Glomerular visceral epithelial cell (primary cell): ENCODE data around the gene HECW1.
A peak's percentile ranks its signal among the peaks of the same experiment; 100 is the strongest.
"Not testable (repeated sequence)": the region's sequence is repeated elsewhere in the genome, so short reads cannot be mapped to it uniquely, and the experiment has no call there.

Experiments used
- DNase-seq: peaks from one replicate; pipeline ENCODE4 v3.0.0-alpha.2; 2016; ENCODE audit errors: extremely low spot score

Gene HECW1

GRCh38 chr7:43112459-43112940, at the start of gene HECW1:
Gene HECW1, plus strand, starts transcription at chr7:43112647. Its CDS starts 131,259 bp downstream, at chr7:43243906.
- DNase-seq = no peak

DNA sequence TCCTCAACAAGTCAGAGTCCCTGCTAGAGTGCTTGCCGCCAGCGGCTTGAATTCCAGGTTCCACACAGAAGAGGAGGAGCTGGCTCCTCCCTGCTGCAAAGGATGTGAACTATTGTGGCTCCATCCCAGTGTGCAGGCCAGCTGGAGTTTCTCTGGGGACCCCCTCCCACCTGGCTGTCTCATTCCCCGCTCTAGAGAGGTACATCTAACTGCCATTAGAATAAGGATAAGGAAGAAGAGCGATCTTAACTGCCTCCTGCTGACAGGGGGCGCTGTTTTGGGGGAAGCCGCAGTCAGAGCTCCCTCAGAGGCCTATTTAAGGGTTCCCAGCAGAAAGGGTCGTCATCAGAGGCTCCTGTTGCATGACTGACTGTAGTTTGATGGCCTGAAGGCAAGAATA, 40.8 kb upstream of the HECW1 start:
- DNase-seq = no peak

DNA sequence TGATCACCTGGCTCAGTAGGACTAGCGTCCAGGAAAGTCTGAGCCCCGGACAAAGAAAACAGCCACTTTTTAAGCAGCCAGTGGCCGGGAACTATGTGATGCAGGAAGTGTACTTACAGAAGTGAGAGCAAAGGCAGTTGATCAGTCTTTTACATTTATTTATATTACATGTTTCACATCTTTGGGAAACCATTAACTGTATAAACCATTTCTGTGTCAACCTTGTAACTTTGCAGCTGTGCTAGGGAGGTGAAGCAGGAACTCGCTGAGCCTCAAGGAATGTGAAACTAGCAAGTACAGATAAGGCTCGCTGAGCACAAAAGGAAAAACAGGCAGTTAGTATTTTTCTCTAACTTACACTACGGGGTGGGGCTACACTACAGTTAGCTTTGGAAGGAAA, 39.9 kb upstream of the HECW1 start:
- DNase-seq = no peak

DNA sequence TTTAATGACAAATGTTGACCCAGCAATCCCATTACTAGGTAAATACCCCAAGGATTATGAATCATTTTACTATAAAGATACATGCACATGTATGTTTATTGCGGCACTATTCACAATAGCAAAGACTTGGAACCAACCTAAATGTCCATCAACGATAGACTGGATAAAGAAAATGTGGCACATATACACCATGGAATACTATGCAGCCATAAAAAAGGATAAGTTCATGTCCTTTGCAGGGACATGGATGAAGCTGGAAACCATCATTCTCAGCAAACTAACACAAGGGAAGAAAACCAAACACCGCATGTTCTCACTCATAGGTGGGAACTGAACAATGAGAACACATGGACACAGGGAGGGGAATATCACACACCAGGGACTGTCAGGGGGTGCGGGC, 38.6 kb upstream of the HECW1 start:
- not testable (repeated sequence) for DNase-seq

GRCh38 chr7:43076189-43076605, 36.2 kb upstream of the HECW1 start:
- no peak for DNase-seq

DNA sequence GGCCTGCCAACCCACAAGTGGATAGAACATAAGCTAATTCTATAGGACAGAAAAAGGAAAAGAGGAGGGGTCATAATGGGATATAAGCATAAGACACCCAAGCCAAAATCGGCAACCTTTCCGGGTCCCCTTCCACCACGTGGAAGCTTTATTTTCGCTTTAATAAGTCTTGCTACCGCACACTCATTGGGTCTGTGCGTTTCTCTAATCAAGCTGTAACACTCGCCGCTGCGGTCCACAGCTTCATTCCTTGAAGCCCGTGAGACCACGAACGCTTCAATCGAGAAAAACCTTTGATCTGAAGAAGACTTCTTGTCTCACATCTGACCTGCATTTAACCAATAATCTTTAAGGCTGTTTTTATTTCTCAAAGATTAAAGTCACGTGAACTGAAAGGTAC, 35.8 kb upstream of the HECW1 start:
- no peak for DNase-seq

DNA sequence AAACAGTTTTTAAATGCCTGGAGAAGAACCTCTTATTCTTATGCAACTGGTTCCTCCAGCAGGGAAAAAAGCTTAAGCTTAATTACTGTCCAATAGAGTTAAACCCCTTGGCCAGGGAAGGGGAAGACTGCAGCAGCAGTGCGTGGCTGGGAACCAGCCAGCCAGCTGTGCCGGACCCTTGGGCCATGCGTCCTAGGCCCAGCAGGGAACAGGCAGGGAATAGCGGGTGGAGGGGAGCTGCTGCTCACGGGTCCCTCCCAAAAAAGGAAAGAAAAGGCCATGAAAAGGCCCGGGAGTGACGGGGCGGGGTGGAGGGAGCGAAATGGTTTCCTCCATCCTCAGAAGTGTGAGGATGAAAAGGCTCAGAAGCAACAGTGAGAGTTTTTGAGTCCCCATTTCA, 35.2 kb upstream of the HECW1 start:
- DNase-seq = no peak

DNA sequence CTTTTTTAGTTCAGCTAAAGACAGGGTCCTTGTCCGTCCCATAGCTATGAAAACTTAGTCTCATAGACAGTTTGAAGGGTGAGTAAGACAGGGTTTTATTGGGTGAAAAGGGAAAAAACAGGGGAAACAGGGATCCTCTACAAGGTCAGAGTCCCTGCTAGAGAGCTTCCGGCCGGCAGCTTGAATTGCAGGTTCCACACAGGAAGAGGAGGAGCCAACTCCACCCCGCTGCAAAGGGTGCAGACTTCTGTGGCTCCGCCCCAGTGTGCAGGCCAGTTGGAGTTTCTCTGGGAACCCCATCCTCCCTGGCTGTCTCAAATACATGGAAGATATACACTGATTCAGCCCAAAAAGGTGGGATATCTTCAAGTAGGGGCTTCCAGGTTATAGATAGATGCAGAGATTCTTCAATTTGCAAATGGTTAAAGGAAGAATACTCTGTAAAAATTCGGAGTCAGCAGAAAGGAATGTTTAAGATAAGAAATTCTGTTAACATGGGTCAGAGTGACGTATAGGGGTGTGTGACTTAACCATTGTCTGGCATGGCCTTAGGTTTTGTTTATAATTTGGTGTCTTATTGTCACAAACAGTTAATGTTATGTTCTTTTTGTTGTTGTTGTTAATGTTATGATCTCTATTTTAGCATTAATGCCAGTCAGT, 34.6 kb upstream of the HECW1 start:
- DNase-seq = no peak

DNA sequence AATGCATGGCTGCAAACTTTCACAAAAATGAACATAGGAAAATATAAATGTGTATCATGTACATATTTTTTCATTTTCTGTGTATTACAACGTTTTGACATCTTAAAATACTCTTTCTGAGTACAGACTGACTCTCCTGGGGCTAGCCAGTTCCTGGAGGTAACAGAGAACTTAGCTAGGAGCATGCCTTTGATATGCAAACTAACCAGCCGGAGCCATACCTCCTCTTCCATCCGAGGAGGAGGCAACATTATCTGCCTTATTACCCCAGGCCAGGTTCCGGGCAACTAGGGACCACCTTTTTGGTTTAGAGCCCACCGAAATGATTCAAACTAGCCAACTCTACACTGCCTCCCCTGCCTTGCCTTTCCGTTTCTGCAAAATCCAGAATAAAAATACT, 33.7 kb upstream of the HECW1 start:
- no peak for DNase-seq

DNA sequence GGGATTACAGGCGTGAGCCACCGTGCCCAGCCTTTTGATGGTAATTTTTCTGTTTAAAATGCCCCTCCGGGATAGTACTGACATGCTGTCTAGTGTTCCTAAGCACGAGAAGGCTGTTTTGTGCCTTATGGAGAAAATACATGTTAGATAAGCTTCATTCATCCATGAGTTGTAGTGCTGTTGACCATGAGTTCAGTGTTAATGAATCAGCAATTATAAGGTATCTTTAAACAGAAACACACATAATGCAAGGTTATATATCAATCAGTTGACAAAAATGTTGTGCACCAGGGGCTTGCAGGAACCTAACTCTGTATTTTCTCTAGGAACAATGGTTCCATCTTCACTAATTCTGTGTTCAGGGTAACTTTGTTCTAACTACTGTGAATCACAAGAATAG, 30.8 kb upstream of the HECW1 start:
- no peak for DNase-seq

DNA sequence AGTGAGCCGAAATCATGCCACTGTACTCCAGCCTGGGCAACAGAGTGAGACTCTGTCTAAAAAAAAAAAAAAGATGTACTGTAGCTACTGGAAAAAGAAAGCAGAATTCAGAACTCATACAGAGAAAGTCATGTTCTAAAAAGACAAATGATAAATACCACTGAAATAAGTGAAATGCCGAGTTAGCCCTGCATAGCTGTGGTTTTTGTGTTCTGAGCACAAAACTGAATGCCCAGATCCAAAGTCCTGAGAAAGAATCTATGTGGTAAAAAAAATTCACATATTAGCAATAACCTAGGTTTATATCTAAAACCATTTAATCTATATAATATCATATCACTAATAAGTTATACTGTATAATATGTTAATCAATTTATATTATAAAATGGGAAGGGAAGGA, 29.3 kb upstream of the HECW1 start:
- DNase-seq = no peak

- DNase-seq = no peak
Measured at GRCh38 chr7:43085017-43085416, 27.4 kb upstream of the HECW1 start.

DNA sequence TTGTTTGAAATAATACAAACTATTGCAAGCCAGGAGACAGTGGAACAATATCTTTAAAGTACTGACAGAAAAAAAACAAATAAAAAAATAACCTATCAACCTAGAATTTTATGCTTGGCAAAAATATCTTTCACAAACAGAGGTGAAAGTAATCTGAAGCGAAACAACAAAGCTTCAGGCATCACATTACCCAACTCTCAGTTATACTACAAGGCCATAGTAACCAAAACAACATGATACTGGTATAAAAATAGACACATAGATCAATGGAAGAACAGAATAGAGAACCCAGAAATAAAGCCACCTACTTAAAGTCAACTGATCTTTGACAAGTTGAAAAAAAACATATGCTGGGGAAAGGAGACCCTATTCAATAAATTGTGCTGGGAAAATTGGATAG, 26.5 kb upstream of the HECW1 start:
- DNase-seq = no peak

DNA sequence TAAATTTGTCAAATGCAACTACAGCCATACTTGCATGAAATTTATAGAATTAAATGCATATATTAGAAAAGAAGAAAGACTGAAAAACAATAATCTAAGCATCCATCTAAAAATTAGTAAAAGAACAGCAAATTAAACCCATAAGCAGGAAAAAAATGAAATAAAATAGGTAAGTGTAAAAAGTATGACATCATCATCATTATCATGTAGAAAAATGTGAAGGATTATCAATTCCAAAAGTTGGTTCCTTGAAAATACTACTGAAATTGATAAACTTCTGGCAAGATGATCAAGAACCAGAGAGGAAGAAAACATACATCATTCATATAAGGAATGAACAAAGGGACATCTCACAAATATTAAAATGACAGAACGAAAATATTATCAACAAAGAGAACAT, 19.6 kb upstream of the HECW1 start:
- DNase-seq = no peak

GRCh38 chr7:43096875-43097274, 15.6 kb upstream of the HECW1 start:
- DNase-seq = no peak

DNA sequence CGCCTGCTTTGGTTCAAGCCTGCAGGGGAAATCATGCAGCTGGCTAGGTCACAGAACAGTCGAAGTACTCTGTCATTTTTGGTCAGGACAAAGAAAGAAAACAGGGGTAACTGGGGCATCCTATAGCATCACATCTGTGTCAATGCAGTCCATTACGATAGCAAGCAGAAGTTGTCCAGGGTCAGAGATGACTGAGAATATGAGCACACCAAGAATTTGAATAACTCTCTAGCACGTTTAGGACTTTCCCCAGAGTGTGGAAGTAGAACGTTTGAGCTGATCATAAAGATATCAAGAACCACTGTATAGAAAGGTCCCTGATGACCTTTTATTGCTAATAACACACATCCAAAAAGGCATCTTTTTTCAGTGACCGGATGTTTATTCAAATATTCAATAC, 12.7 kb upstream of the HECW1 start:
- DNase-seq = no peak

GRCh38 chr7:43104874-43105520, 7.5 kb upstream of the HECW1 start:
- DNase-seq = no peak

GRCh38 chr7:43105521-43106120, 6.8 kb upstream of the HECW1 start:
- DNase-seq = no peak

GRCh38 chr7:43108255-43109011, 4.0 kb upstream of the HECW1 start:
- DNase-seq = peak; percentile 52

DNA sequence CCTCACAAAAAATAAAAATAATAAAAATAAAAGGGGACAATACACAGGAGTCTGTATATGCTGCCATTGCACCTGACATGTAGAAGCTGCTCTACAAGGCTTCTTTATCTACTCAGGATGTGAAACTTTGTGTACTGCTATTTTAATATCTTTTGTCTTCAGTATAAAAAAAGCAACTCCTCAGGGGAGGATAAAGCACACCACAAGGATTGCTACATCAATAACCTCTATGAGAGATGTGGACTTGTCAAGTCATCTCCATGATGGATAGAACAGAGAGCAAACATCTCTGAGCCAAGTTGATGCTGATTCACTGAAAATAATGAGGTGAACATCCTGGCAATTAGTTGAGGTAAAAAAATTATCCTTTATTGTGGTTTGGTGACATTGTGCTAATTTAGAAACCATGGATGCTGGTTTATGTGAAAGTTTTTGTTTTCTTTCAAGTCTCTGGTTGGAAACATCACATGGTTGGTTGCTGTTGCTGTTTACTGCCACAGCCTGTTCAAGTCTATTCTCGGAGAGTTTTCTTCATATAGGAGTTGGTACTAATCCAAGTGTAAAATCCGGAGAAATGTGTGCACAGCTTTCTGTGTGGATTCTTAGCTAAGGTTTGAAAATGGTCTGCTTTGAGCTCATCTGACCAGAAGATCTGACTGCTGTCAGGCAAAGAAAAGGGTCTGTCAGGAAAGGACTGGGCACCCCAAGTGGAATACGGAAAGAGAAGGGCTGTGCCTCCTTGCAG, 1.5 kb upstream of the HECW1 start:
- DNase-seq = no peak

- DNase-seq = no peak
Measured at GRCh38 chr7:43111630-43112458, 603 bp upstream of the HECW1 start.
